Middle frontal gyrus (tissue), 1 donor: ENCODE measurements around the gene BICRA.
"Not testable (repeated sequence)": the region's sequence is repeated elsewhere in the genome, so short reads cannot be mapped to it uniquely, and the experiment has no call there.

Experiments used
- DNase-seq: peaks from one replicate; pipeline ENCODE4 v3.0.0-alpha.2; 2015; ENCODE audit warnings: low spot score; ENCODE audit errors: extremely low spot score

The BICRA gene

DNA sequence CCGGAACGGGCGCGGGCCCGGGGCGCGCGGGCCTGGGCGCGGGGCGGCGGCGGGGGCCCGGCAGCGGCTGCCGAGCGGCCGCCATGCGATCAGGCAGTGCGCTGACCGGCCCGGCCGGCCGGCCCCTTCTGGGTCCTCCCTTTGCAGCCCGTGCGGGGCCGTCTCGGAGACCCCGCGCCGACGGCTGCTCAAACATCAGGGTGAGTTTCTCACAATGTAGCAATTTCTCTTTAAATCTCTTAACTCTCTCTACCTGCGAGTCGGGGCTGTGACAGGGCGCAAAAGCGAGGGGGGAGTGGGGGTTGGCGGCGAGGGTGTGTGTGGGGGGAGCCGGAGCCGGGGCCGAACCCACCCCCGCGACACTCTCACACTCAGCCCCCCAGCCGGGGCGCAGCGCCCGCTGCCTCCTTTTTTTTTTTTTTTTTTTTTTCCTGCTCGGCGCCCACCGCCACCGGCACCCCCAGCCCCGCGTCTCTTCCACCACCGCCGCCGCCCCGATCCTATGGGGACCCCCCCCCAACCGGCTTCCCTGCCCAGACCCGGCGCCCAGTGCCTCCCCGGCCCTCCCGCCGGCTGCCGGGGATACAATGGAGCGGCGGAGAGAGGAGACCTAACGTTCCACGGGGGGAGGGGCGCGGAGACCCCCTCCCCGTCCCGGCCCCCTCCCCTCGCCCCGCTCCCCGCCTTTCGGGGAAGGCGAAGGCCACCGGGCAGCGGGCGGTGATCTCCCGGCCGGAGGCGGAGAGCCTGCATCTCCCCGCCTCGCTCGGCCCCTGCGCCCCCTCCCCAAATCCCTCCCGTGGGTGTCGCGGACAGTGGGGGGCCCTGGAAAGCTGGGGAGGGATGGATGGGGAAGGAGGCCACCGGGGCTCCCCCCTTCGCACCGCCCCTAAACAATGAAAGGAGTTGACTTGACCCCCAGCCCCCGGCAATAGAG, at the start of gene BICRA:
Gene BICRA, plus strand, starts transcription at position 166 of the 937 bp plus-strand sequence. CDS start 64,441 bp downstream, outside the sequence.
- DNase-seq, result peak; percentile 66

DNA sequence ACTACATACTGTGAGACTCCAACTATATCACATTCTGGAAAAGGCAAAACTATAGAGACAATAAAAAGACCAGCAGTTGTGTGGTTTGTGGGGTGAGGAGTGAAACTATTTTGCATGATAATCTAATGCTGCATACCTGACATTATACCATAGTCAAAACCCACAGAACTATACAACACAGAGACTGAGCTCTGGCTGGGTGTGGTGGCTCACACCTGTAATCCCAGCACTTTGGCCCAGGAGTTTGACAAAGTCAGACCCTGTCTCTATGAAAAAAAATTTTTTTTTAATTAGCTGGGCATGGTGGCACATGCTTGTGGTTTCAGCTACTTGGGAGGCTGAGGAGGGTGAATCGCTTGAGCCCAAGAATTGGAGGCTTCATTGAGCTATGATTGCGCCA, 47.9 kb upstream of the BICRA start:
- no peak for DNase-seq

DNA sequence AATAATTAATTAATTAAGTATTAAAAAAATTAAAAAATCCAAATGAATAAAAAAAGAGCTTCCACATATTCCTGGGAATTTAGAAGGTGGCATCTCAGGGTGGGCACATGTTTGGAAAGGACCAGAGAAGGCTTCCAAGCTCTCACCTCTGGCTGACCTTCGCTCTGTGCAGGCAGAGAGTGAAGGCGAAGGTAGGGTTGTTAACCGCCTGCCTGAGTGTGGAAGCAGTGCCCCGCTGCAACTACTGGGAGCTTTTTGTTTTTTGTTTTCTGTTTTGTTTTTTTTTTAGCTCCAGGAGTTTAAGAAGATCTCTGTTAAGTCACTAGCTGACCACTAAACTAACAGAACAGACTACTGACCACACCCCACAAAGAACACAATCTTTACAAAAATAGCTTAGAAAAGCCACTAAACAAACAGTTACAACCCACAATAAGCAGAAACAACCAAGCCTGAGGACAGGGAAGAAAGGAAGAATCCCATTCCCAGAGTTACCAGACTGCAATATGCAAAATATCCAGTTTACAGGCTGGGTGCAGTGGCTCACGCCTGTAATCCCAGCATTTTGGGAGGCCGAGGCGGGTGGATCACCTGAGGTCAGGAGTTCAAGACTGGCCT, 47.4 kb upstream of the BICRA start:
- DNase-seq, result no peak

DNA sequence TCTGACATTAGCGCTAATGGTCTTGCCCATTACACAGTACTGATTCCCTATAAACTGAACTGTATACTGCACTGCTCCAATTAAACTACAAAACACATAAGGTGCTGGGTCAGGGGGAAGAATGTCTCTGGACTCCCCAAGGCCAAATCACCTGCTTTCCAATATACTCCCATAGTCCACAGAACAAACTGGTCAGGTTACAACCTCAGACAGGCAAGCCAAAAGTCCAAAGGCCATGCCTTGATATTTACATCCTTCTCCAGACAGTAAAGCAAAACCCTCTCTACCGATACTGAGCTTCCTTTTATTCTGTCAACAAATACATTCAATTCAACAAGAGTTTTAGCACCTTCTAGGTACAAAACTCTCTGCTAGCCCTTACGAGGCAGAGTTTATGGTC, 44.9 kb upstream of the BICRA start:
- no peak for DNase-seq

DNA sequence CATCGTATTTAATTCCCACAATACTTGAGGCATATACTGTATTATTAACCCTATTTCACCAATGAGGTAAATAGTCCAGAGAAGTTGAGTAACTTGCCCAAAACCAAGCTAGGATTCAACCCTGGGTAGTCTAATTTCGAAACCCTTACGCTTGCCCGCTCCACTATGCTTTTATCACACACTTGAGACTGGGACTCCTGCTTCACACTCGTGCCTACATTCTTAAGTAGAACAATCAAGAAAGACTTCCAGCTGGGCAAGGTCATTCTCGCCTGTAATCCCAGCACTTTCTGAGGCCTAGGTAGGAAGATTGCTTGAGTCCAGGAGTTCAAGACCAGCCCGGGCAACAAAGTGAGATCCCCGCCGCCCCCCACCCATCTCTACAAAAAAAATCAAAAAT, 39.6 kb upstream of the BICRA start:
- DNase-seq, result no peak

DNA sequence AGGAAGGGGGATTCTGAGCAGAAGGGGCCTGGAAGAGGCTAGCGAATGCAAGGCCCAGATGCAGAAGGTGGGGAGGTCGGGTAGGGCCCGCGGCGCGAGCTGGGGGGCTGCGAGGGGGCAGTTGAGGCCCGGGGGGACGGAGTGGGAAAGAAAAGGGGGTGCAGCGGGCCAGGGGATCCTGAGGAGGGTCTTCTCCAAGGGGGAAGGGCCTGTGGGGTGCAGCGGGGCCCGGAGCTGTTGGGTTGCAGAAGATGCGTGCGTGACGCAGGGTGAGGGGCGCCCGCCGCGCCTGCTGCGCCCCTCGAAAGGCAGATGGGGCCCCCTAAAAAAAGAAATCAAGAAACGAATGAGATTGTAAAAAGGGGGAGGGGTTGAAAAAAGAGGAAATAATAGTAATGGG, 36.3 kb upstream of the BICRA start:
- DNase-seq, result no peak

DNA sequence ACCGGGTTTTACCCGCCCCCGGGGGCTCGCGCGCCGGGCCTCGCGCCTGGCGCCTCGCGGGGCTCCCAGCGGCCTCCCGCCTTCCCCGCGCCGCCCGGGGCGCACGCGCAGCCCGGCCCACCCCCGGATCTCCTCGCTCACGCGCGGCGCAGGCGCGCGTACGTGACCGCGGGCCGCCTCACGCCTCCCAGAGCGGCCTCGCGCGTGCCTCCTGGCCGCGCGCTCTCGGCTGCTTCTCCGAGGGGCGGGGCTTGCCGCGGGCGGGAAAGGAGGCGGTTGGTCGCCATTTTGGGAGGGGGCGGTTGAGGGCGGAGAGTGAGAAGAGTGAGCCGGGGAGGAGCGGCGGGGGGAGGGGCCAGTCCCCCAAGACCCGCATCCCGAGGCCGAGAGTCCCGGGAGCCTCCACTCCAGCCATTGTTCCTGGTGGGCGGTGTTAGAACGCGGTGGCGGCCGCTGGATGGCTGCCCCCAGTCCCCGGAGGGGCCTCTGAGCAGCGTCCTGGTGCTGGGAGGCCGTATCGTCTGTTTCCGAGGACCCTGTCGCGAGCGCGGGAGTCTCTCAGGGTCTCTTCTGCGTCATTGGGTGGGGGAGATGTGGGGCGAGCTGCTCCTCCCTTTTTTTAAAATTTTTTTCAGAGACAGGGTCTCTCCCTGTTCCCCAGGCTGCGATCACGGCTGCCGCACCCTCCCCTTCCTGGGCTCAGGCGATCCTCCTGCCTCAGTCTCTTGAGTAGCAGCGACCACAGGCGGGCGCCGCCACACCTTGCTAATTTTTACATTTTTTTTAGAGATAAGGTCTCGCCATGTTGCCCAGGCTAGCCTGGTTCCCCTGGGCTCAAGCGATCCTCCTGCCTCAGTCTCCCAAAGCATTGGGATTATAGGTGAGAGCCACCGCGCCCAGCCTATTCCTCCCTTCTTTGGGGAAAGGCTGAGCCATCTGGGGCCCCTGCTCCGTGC, 35.6 kb upstream of the BICRA start, which contains the start of gene ZNF541:
Gene ZNF541, minus strand, starts transcription at position 78 of the 956 bp plus-strand sequence. CDS start 17,292 bp downstream, outside the sequence.
- peak; percentile 25 for DNase-seq

DNA sequence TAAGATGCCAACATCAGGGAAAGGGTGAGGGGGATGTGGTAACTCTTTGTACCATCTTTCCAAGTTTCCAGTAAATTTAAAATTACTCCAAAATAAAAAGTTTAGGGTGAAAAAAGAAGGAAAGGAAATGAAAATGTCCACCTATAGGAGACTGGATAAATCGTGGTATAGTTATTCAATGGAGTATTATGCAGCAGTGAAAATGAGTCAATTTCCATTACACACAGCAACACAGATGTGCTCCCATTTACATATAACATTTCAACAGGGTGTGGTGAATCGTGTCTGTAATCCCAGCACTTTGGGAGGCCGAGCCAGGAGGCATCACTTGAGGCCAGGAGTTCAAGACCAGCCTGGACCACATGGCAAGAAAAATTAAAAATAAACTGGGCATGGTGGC, 28.5 kb upstream of the BICRA start:
- no peak for DNase-seq

DNA sequence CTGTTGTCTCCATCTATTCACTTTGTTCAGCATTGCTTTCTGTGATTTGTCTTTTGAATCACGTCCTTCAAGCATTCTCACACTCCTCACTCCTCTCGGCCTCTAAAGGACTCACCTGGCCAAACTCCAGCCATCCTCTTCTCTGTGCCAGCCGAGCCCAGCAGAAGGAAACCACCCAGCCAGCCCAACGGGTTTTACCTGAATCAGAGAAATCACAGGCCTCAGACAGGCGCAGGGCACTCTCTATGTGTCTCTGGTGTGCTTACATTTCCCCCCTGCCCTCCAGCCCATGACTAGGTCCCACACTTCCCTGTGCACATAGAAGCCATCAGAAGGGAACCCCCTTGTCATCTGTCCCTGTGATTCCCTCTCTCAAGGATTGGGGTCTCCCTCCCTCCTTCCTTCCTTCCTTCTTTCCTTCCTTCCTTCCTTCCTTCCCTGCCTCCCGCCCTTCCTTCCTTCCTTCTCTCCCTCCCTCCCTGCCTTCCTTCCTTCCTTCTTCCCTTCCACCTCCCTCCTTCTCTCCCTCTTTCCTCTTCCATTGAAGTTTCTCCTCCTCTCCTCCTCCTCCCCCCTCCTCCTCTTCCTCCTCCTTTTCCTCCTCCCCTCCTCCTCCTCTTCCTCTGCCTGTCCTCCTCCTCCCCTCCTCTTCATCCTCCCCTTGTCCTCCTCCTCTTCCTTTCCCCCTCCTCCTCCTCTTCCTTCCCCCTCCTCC, 27.2 kb upstream of the BICRA start:
- no peak for DNase-seq

DNA sequence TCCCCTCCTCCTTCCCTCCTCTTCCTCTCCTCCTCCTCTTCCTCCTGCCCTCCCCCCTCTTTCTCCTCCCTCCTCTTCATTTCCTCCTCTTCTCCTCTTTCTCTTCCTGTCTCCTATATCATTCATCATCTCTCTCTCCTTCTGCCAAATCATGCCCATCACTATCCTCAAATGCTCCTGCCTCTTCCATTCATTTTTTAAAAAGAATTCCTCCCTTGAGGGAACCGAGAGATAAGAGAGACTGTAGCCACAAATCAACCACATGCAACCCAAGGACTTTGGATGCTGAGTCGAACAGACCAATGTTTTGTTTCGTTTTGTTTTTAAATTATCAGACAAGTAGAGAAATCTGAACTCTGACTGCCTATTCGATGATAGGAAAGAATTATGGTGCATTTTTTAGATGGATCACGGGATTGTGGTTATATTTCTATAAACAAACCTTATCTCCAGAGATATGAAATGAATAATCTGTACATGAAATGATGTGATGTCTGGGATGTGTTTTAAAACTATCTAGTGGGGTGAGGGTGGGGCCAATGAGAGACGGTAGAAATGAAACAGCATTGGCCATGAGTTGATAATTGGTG, 26.5 kb upstream of the BICRA start:
- DNase-seq, result no peak

DNA sequence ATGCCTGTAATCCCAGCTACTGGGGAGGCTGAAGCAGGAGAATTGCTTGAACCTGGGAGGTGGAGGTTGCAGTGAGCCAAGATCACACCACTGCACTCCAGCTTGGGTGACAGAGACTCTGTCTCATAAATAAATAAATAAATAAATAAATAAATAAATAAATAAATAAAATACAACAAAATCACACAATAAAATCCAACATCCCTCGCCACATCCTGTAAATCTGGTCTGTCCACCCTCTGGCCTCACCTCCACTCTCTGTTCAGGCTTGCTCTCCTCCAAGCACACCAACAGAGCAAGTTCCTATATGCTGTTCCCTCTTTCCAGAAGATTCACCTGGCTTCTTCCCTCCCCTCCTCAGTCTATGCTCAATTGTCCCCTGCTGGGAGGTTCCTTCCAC, 25.8 kb upstream of the BICRA start:
- DNase-seq, result not testable (repeated sequence)

DNA sequence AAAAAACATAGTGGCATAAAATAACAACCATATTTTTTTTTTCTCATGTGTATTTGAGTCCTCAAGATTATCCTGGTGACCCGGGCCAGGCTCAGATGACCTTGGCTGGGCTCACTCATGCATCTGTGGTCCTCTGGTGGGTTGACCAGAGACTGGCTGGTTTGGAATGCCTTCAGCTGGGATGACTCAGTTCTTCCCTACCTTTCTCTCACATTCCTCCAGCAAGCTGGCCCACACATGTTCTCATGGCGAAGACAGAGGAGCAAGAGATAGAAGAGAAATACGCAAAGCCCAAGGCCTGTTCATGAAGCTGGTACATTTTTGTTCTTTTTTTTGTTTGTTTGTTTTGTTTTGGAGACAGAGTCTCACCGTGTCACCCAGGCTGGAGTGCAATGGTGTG, 21.6 kb upstream of the BICRA start:
- no peak for DNase-seq

DNA sequence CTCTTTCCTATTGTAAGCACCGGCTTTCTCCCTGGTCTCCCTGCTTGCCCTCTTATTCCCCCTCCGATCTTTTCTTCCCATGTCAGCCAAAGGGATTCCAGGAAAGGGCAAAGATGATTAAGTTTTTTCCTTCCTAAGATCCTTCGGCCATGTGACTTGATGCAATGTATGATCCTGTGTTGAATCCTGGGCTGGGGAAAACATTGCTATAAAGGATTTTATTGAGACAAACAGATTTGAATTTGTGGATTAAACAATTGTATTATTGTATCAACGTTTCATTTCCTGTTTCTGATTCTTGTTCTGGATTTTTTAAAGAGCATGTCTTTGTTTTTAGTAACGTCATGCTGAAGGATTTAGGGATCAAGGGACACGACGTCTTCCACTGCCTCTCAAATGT, 19.1 kb upstream of the BICRA start:
- DNase-seq, result no peak

DNA sequence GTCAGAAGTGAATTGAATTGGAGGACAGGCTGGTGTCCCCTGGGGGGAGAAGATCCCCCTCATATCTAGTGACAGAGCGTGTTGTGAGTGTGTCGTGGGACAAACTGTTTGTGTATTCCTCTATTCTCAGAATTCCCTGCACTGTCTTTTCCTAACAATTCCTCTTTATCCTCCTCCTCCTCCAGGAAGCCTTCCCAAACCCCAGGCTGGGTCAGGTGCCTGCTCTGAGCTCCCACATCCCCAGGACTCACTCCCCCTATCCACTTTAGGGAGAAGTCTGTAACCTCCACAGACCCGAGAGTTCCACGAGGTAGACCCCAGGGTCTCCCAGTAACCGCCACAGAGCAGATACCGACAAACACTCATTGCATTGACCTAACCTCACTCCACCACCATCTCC, 15.1 kb upstream of the BICRA start:
- no peak for DNase-seq

DNA sequence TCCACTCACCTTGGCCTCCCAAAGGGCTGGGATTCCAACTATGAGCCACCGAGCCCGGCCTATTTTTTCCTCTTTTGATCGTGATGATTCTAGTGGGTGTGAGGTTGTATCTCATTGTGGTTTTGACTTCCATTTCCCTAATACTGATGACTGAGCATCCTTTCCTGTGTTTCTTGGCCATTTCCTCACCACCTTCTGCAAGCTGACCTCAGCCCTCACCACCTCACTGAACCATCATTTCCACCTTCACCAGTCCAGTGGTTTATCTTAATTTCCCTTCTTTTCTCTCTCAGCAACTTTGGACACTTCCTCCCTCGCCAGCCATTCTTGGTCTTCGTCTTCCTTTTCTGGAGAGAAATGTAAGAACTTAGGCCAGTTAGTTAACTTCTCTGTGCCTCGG, 13.0 kb upstream of the BICRA start:
- DNase-seq, result no peak

DNA sequence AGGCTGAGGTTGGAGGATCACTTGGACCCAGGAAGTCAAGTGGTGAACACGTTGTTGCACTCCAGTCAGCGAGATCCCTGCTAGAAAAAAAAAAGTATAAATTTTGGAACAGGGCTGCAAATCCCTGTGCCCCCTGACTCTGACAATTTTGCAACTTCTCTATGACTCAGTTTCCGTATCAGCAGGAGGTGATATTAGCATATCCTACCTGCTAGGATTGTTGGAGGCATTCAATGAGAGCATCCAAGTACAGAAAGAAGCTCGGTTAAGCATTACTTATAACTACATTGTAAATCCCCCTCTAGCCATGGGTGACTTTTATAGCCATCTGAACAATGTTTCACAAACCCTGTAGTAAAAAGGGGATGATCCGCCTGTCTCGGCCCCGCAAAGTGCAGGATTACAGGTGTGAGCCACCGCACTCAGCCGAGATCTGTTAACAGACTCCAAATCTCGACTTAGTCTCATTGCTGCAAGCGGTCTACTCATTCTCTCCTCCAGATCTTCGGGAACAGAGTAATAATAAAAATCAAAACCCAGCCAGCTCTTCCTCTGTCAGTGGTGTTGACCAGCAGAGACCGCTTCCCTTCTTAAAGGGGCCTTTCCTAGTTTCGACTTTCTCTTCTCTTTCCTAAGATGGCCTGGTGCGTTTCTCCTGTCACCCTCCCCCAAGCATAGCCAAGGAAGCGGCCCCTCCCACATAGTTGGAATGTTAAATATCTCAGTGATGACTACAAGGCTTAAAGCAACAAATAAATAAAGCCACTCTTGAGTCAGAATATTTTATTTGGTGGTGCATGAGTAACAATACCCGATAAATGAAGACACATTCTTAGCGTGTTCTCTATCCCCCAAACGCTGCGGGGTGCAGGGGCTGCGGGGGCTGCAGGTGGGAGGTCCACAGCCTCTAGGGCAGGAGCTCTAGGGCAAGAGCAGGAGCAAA, 10.3 kb upstream of the BICRA start:
- DNase-seq, result no peak

DNA sequence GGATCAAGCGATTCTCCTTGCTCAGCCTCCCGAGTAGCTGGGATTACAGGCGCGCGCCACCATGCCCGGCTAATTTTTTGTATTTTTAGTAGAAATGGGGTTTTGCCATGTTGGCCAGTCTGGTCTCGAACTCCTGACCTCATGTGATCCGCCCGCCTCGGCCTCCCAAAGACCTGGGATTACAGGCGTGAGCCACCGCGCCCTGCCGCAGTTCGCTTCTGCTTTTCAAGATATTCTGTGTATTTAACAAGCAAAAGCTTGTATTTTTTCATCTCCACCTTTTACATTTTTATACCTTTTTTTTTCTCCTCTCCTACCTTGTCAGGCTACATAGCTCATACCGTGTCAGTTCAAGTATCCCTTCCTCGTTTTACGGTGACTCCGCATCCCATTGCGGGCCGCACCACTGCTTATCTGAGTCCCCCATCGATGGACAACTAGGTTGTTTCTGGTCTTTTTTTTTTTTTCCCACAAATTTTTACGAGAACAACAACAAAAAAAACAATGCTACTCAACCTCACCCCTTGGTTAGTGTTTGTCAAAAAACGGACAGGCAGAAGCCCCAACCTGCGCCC, 9.2 kb upstream of the BICRA start:
- not testable (repeated sequence) for DNase-seq

DNA sequence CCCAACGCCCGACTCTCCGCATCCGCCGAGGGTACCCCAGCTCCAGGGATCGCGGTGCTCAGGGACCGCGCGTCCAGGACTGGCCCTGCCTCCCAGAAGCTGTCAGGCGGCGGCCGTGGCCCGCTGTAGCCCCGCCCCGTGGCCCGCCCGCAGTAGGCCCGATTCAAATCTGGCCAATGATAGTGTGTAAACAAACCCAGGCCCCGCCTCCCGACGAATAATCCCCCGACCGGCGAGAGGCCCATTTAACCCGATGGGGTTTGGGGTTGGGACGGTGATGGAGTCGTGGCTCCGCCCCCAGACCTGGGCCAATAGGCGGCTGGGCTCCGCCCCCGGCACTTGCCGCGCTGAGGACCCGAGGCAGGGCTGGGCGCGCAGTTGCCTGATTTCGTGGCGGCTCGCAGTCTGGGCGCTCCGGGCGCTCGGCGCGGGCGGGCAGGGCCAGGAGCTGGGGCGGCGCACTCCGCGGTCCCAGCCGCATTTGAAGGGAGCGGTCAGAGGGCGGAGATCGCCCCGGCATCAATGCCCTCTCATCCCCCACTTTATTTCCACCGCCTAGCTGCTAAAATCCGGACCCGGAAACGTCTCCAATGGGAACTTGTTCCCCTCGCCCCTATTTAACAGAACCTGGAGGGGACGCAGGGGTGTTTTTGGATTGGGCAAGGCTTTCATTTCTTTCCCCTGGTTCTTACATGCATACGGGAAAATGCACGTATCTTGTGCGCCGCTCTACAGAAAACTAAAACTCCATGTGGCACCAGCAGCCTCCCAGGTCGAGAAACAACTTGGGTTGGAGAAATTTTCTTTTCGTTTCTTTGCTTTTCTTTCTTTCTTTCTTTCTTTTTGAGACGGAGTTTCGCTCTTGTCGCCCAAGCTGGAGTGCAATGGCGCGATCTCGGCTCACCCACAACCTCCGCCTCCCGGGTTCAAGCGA, 8.4 kb upstream of the BICRA start:
- peak; percentile 98 for DNase-seq
